NCI-H2227 treated with DMSO at 0.1 percent for 48 hours (cell line): ENCODE data around the gene CENPM.

Source experiments
- DNase-seq: peaks from one replicate; lab custom pipeline; 2025; lab: John Stamatoyannopoulos, UW

The CENPM gene, protein sequence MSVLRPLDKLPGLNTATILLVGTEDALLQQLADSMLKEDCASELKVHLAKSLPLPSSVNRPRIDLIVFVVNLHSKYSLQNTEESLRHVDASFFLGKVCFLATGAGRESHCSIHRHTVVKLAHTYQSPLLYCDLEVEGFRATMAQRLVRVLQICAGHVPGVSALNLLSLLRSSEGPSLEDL

DNA sequence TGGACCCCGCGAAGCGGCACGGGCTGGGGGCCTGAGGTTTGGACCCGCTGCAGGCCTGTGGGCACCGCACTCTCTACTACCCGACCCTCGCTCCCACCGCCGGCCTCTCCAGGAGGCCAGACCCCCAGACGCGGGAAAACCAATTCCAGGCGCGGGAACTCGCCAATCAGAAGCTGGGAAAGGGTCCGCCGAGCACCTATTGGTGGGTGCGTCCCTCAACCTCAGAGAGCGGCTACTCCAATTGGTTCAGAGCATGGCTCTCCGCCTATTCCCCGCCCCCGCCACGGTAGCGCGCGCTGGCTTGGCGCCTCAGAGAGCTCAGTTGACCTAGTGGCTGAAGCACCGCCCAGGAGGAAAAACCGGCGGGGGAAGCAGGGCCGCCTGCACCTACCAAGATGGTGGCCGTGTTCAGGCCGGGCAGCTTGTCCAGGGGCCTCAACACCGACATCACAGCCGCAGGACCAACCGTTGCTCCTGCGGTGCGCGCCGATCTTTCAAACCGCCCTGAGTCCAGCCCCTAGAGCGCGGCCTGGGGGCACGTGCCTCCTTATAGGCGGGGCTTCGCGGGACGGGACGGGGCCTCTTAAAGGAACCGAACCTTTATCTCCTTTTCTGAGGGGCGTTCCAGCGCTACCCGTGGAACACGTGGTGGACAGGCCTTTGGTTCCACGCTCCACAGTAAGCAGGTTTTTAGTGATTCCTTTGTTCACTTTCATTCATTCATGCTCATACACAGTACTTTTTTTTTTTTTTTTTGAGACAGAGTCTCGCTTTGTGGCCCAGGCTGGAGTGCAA is at the start of gene CENPM:
TSS of gene CENPM (minus strand) at position 524 of the 795 bp plus-strand sequence. CDS start at position 448, 76 bp downstream.
- DNase-seq = peak; percentile 92

DNA sequence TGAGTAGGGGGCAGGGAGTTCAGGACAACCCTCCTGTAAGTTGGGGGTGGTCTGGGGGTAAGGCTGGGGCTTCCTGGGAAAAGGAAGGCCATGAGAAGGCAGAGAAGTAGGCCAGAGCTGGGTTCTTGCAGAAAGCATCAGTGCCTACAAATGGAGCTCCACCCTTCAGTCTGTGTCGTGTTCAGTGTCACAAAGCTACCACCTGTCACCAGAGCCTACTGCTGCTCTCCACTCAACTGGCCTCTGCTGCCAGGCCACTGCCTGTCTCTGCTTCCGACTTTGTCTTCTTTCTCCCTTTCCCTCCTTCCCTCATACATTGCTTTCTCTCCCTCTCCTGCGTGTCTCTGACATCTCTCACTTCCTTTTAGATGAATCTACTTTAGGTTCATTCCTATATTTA is 48.3 kb upstream of the CENPM start:
- no peak for DNase-seq

DNA sequence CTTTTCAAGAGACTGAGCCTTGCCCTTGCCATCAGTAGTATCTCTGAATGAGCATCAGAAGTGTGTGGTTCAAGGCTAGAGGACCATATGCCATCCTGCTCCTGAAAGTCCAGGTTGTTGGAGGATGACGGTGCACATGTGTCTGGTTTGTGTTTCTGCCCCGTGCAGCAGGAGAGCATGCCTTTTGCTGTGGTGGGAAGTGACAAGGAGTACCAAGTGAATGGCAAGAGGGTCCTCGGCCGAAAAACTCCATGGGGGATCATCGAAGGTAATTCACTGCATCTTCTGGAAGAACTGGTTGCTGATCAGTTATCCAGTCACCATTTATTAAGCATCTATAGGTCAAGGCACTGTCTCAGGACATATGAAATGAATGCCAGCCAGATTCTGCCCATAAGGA is 45.5 kb upstream of the CENPM start:
- no peak for DNase-seq

DNA sequence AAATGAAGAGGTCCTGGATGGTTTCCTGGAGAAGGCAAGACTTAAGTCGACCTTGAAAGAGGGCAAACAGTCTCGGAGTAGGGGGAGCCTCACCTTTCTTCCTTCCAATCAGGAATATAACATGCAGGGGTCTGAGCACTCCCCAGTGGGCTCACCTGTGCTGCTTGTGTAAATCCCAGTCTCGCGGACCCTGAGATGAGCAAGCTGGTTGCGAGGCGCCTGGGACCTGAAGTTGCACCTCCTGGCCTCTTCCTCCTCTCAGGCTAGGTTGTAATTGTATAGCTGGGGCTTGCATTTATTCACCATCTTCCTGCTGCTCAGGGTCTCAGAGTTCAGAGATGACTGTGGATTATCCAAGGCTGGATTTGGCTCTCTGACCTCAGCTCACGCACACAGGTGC is 44.2 kb upstream of the CENPM start:
- DNase-seq = no peak

DNA sequence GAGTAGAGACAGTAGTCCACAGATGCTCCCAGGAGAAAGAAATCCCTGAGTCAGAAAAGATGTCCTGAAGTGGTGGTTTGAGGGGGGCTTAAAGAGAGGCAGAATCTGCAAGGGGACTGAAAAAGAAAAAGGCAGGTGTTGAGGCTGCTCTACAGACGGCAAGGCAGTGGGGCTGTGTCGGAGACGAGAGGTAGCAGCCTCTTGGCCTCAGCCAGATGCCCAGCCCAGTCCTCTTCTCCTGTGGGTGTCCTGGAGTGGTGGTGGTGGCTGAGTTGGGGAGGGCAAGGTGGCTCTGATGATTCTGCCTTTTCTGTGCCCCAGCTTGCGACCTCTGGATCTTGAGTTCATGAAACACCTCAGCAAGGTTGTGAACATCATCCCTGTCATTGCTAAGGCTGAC is 42.3 kb upstream of the CENPM start:
- no peak for DNase-seq

DNA sequence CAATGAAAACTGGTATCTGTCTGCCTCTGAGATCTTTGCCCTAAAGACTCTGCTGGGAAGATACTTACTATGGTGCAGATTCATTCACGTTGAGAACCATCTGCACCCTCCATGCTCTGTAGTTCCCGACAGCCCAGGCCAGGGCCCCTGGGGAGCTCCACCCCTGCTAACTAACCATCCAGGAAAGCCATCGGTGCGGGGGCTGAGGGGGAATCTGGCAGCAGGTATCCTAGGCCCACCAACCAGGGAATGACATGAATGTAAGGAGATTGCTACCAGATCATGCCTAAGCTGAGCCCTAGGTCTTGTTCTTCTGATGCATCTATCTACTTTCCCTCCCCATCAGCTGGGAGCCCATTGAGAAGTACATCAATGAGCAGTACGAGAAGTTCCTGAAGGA is 40.3 kb upstream of the CENPM start:
- DNase-seq = no peak

DNA sequence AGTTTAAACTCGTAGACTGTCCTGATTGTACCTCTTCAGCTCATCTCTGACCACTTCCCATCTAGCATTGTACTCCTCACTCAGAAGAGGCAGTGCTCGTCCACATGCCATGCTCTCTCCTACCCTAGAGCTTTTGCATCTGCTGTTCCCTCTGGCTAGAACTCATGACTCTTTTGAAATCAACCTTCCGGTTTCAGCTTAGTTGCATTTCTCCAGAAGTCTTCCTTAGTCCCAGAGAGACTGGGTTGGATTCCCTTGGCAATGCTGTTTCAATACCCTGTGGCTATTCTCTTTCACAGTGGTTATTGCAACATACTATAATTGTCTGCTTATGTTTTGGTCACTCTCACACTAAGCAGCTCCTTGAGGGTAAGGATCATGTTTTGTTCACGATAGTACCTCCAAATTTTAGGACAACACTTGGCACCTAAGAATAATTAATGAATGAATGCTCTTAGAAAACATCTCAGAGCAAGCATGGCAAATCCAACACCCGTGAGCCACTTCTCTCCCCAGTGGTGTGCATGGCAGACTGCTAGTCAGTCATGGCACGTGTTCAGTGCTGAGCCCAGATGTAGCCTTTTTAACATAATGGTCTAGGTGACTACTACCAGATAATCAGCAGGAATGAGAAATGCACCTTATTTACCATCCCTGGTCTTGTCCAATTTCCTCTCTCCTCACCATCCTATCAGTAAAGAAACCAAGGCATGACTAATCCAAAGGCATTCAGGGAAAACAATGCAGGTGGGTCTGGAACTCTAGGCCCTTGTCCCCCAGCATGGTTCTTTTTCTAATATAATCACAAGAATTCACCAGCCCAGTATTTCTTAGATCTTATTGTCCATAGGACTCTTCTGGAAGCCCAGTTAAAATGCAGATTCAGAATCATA is 36.8 kb upstream of the CENPM start:
- no peak for DNase-seq

DNA sequence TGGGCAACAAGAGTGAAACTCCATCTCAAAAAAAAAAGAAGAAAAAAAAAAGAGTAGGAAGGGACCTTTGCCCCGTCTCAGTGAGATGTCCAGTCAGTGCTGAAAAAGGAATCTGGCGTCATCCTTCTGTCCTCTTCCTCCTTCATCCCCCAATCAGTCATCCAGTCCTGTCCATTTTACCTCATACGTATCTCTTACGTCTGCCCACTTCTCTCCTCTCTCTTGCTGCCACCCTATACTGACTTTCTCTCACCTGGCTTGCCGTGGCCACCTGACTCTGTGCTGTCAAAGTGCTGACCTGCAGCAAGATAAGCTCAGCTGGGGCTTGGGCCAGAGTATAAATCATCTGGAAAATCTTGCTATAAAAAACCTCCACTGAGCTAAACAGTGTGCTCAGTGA is 35.9 kb upstream of the CENPM start:
- DNase-seq = no peak

DNA sequence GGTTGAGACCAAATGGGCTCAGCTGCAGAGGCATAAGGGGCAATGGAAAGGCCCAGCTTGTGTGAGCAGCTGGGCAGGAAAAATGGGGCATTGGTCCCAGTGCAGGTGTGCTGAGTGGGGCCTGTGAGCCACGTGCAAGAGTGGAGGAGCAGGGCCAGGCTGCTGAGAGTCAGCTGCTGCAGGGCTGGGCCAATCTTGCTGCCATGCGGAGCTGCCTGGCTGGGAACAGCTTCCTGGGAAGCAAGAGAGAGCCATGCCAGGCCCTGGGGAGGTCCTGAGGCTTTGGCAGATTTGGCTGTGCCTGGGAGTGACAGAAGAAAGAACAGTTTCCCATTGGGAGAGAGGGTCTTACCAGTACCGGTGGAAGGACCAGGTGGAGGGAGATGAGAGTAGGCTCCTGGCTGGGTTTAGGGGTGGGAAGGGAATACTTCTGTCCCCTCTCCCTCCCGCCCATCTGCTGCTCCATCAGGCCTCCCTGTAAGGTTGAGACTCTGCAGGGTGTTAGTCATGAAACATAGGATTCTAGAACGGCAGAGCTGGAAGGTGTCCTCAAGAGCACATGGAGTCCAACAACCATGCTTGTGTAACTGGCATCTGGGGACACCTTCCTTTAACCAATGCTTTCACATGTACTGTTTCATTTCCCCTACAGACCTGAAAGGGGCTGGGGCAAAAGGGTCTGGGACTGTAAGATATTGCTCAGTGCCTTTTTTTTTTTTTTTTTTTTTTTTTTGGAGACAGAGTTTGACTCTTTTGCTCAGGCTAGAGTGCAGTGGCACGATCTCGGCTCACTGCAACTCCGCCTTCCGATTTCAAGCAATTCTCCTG is 32.7 kb upstream of the CENPM start:
- no peak for DNase-seq

DNA sequence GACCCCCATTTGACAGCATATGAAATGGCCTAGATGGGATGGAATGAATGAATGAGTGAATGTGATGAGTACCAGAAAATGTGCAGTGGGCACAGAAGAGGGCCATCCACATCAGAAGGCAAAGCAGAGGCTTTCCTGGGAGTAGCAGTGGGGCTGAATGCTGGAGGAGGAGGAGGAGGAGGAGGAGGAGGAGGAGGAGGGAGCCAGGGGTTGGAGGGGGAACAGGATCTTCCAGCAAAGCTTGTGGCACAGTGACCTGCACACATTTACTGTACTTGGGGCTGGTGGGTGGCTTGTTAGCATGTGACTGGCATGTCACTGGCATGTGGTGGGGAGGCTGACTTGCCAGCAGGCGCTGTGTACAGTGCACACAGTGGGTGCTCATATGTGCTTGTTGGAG is 31.8 kb upstream of the CENPM start:
- no peak for DNase-seq

DNA sequence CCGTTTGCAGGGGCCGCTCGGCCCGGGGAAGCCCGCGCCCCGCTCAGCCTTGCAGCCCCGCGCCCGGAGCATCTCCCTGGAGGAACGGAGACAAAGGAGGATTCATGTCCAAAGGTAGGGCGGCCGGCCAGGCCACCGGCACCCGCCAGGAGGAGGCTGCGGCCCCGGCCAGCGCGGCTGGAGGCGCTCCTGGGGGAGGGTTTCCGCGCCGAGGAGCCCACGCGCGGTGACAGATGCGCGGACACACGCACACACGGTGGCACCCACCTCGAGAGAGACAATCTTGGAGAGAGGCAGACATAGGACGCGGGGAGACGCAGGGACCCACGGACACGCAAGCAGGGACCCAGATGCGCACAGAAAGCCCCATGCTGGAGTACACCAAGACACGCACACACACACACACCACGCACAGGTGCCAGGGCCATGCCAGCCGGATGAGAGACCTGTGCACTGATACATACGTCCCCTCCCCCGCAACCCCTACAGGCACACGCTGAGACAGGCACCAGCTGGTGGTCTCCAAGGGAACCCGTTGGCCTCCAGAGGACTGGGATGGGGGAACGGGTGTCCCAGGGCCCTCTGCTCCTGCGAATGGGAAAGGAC is 30.1 kb upstream of the CENPM start:
- DNase-seq = no peak

DNA sequence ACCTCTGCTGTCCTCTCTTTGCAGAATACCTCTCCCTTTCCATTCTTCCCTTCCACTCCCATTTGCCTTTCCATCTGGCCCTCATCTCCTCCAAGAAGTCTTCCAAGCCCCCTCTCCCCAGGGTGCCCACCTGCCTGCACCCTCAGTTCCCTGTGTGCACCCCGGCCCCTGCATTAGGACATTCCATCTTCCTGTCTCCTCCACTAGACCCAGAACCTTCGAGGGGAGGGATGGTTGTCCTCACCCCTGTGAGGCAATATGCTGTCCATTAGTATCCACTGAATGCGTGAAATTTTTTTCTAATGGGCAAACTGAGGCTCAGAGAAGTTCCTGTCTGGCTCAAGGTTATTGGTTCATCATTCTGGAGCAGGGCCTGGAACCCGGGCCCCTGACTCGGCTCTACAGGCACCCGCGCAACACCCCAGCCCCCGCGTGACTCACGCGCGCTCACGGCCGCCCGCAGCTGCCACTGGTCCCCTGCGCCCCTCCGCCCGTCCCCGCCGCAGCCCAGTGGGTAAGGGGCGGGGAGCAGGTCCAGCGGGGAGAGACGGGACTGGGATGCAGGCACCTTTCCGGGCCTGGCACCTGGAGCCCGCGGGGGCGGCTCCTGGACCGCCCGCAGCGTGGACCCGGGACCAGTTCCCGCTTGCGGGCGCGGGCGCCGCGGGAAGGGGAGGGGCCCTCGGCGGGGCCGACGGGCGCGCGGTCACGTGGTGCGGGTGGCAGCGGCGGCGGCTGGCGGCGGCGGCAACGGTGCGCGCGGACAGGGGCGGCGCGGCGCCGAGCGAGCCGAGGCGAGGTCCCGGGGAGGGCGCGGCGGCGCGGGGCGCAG is 29.3 kb upstream of the CENPM start:
- DNase-seq = peak; percentile 9

DNA sequence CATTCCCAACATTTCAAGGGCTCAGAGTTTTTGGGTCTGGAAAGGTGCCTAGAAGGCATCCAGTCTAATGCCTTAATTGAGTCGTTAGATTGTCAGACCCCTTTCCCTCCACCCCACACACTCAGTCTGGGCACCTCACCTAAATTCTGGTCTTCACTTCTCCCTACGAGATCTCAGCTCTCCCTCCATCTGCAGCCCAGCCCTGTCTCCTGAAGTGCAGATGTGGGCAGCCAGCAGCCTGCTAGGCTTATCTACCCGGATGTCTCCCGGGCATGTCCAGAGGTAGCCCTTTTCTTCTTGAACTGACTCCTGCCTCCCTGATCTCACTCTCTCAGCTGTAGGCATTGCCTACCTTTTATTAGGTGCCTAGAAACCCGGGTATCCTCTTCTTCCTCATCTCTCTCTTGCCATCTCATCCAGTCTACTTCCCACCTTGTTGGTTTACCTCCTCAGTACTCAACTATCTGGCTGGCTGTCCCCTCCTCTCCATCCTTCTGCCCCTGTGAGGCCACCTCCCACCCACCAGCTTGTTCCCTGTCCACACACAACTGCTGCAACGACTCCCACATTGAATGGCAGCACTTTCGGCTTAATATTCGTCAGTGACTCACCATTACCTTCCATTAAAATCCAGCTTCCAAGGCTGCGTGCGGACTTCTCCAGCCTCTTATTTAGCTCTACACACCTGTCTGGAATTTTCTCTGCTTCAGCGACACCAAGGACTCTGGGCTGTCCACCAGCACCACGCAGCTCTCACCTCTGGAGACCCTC is 28.5 kb upstream of the CENPM start:
- no peak for DNase-seq

DNA sequence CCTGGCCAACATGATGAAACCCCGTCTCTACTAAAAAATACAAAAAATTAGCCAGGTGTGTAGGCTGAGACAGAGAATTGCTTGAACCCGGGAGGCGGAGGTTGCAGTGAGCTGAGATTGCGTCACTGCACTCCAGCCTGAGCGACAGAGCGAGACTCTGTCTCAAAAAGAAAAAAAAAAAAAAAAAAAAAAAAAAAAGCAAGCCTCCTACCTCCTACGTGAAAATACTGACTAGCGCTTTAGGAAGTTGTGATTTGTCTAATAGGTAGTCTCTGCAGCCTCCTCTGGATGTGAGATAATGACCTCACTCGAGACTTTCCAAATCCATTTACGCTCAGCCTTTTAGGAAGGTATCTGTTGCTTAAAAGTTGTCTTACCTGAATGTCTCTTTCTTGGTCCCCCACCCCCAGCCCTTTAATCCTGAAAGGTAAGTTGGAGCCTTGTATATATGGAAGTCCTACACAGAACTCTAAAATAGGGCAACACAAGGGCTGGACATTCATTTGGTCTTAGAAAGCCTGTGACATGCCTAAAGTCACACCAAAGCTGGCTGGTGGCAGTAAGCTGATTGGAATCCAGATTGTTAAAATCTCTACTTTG is 27.8 kb upstream of the CENPM start:
- no peak for DNase-seq

DNA sequence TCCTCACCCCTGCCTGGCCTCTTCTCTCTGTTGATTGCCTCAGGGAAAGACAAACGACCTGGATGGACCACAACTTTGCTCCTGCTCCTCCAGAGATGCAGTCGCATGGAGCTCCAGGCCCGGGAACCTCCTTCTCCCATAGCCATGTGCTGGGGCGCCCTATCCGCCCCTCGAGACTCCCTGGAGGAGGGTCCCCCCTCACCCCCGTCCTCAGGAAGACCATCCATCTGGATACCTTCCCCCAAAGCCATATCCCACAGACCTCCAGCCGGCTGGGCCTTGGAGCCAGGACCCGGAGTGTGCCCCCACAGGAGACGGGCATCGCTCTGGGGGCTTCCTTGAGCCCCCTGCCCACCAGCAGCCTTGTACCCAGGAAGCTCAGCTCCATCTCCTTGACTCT is 24.5 kb upstream of the CENPM start:
- DNase-seq = no peak

DNA sequence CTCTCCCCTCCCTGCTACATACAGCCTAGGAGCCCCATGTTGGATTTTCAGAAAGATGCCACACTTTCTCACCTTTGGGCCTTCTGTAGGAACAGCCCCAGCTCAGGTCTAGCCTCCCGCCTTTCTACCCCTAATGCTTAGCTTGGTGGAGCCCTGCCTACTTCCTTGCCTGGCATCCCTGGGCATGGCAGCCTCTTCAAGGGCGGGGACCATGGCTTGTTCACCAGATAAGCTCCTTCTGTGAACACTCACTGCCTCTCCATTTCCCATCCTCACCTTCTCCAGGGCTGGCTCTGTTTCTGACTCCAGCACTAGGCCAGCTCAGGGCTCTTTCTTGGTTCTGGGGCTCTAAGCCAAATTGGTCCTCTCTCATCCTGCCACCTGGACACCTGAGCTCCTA is 23.6 kb upstream of the CENPM start:
- no peak for DNase-seq

DNA sequence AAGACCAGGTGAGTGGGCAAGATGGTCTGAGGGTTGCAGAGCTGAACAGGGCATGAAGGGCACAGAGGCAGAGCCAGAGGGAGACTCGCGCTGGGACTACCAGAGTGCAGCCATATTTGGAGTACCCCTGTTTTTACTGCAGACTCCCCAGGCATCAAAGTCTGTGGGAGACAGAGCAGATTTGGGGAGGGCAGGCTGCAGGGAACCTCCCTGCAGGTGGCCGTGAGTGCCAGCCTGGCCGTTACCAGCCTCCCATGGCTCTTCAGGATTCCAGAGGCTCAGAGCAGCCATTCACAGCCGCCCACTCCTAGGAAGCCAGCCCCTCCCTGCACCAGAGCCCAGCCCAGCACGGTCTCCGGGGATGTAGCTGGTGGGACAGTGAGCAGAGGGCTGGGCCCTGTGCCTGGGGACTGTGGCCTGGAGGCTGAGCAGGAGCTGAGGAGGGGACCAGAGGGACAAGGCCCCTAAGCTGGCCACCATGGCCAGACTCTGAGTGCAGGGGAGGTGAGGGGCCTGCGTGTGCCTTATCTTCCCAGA is 22.2 kb upstream of the CENPM start, which contains the start of gene SEPTIN3:
TSS of gene SEPTIN3 (plus strand) at position 334 of the 537 bp plus-strand sequence. CDS start 2,050 bp downstream, outside the sequence.
- no peak for DNase-seq

DNA sequence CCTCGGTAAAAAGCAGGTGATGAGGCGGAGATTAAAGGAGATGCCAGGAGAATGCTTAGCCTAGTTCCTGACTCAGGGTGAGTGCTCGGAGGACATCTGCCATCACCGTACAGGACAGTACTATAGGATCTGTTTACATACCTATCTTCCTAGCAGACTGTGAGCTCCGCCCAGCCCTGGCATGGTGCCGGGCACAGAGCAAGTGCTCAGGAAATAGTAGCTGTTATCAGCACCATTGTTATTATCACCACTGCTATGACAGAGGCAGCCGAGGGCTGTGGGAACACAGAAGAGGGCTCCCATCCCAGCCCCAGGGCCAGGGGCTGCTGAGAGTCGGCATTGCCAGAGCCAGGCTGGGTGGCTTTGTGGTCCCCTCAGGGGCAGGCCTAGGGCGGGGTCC is 21.6 kb upstream of the CENPM start:
- no peak for DNase-seq
